GM23248 (cell line): ENCODE measurements around the gene CCNY. TPM values are rescaled to one million over a fixed set of nuclear protein-coding genes. Genes with fewer than 3 reads are reported as not detected.

Experiments
- DNase-seq: peaks from one replicate; pipeline ENCODE4 v3.0.0-alpha.2; 2015
- H2AFZ ChIP-seq: fragments of 200-600 bp; sonication (generic); 2 replicates; pipeline ENCODE4 v1.6.1; 2016; ENCODE audit warnings: antibody characterized with exemption
- H3F3A ChIP-seq: fragments of 200-600 bp; sonication (generic); 2 replicates; pipeline ENCODE4 v1.6.1; 2016; ENCODE audit warnings: mild to moderate bottlenecking, antibody characterized with exemption, mixed run types; ENCODE audit not compliant: insufficient read depth
- H3K27ac ChIP-seq: fragments of 200-600 bp; sonication (generic); 2 replicates; pipeline ENCODE4 v1.5.1; 2016; ENCODE audit warnings: mild to moderate bottlenecking
- H3K27me3 ChIP-seq: fragments of 200-600 bp; sonication (generic); replicated peaks from 2 replicates; pipeline ENCODE4 v1.6.1; 2016; ENCODE audit warnings: mild to moderate bottlenecking; ENCODE audit not compliant: insufficient read depth
- H3K36me3 ChIP-seq: fragments of 200-600 bp; sonication (generic); 2 replicates; pipeline ENCODE4 v1.6.1; 2016; ENCODE audit warnings: low read depth, mild to moderate bottlenecking
- H3K4me1 ChIP-seq: fragments of 200-600 bp; sonication (generic); 2 replicates; pipeline ENCODE4 v1.6.1; 2016; ENCODE audit warnings: mild to moderate bottlenecking; ENCODE audit not compliant: insufficient read depth
- H3K4me2 ChIP-seq: fragments of 200-600 bp; sonication (generic); one replicate; pipeline ENCODE4 v1.6.1; 2016; ENCODE audit warnings: mild to moderate bottlenecking; ENCODE audit not compliant: unreplicated experiment
- H3K4me3 ChIP-seq: fragments of 200-600 bp; sonication (generic); 2 replicates; pipeline ENCODE4 v1.5.1; 2016; ENCODE audit warnings: mild to moderate bottlenecking
- H3K79me2 ChIP-seq: fragments of 200-600 bp; sonication (generic); 2 replicates; pipeline ENCODE4 v1.6.1; 2016; ENCODE audit warnings: mild to moderate bottlenecking; ENCODE audit not compliant: insufficient read depth
- H3K9ac ChIP-seq: fragments of 200-600 bp; sonication (generic); 2 replicates; pipeline ENCODE4 v1.6.1; 2016; ENCODE audit warnings: mild to moderate bottlenecking
- H3K9me2 ChIP-seq: fragments of 200-600 bp; sonication (generic); 2 replicates; pipeline ENCODE4 v1.6.1; 2016; ENCODE audit warnings: mixed run types, mild to moderate bottlenecking, moderate library complexity; ENCODE audit not compliant: insufficient read depth
- H3K9me3 ChIP-seq: fragments of 200-600 bp; sonication (generic); one replicate; pipeline ENCODE4 v1.6.1; 2017; ENCODE audit warnings: low read depth
- H4K20me1 ChIP-seq: fragments of 200-600 bp; sonication (generic); 2 replicates; pipeline ENCODE4 v1.6.0; 2016; ENCODE audit not compliant: insufficient read depth
- EZH2 ChIP-seq: fragments of 200-600 bp; sonication (generic); IDR thresholded peaks from 2 replicates; pipeline ENCODE4 v1.6.1; 2018; ENCODE audit warnings: antibody characterized with exemption, mild to moderate bottlenecking; ENCODE audit not compliant: insufficient read depth, poor library complexity, severe bottlenecking
- EZH2phosphoT487 ChIP-seq: fragments of 200-600 bp; sonication (generic); IDR thresholded peaks from 2 replicates; pipeline ENCODE4 v1.6.1; 2018; ENCODE audit warnings: antibody characterized with exemption, moderate library complexity, mild to moderate bottlenecking, low read depth; ENCODE audit not compliant: insufficient read depth
- WGBS, 2 experiments: methylation state at CpG; one replicate each; pipeline ENCODE4 v1.1.6; 2015 to 2017; ENCODE audit warnings: low lambda C conversion rate in 2 of 2, low coverage in 1 of 2; ENCODE audit errors: missing lambda C conversion rate in 2 of 2; 5-methylcytosine and 5-hydroxymethylcytosine counted together
- in situ Hi-C: fragments of 300-500 bp; cut with MboI; formaldehyde crosslinking; loops from 2 replicates; pipeline ENCODE4 v1.15.0; 2020
- polyA plus RNA-seq: library from polyadenylated mRNA; unstranded; fragments of >200 nt; fragmentation: Nextera tagmentation; extraction: Ambion mirVana; gene quantifications from 2 replicates; pipeline ENCODE4 v1.2.1, GENCODE V29; 2016
- total RNA-seq: library from RNA; depleted of rRNA; stranded (reverse); fragments of >200 nt; shearing (Covaris generic); gene quantifications from 2 replicates; pipeline ENCODE4 v1.2.3, GENCODE V29; 2014

The CCNY gene
- total and polyA plus RNA-seq, 2 experiments from 2014 or later: 12.8 to 70.4 TPM

DNA sequence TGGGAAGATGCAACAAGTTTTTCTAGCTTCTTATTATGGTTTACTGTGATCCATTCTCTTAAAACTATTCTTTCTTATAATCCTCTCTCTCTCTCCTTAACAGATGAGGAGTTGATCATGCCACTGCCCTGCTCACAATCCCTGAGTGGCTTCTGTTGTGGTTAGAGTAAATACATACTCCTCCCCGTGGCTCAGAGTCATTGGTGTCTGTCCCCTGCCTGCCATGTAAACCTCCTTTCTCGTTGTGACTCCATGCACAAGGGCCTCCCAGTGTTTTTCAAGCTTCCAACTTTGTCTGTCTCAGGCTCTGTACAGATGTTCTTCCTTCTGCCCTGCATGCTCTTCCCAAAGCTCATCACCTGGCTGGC lies 20.4 kb downstream of the CCNY start:
- H4K20me1 ChIP-seq: peaks cover 22% of the 10 kb centered on the region
- peaks cover 29% of the 10 kb centered on the region for H3K4me1 ChIP-seq
- in situ Hi-C loops: no loop called here
- H3K9me2 ChIP-seq: no peaks in the 10 kb centered on the region
- H3K9me3 ChIP-seq: no peaks in the 10 kb centered on the region
- H3K27ac ChIP-seq: peak overlapping the region; percentile 79
- peak overlapping the region; percentile 63 for H3K4me2 ChIP-seq
- H3K36me3 ChIP-seq: no peaks in the 10 kb centered on the region
- no peaks in the 10 kb centered on the region for H3K27me3 ChIP-seq
- TF ChIP-seq EZH2 (no peak), EZH2phosphoT487 (no peak)
- no peak for DNase-seq
- H3K4me3 ChIP-seq: peak overlapping the region; percentile 30
- H2AFZ ChIP-seq: no peak overlapping the region
- WGBS, 2 experiments: 83 to 86% methylated on average over 2 of the region's 2 CpGs
- peak overlapping the region; percentile 52 for H3K9ac ChIP-seq
- H3K79me2 ChIP-seq: peaks cover 99% of the 10 kb centered on the region
- peaks cover 15% of the 10 kb centered on the region; the same call in 1 of the 2 replicates for H3F3A ChIP-seq

DNA sequence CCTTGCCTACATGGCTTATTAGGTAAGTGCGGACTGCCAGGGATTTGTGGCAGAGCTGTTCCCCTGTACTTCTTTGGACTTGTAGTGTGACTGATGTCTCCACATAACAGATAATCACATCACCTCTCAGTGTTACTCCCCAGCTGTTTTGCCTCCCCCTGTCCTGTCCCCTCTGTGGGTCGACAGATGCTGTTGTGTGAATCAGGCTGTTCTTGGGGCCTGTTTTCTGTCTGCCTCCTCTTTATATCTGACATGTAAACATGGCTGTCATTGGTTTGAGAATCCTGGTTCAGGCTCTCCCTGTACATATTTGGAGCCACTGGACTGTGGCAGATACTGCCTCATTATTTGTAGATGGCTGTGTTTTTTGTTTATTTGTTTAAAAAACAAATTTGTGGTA lies 22.7 kb downstream of the CCNY start:
- in situ Hi-C loops: no loop called here
- TF ChIP-seq EZH2: no peak
- no peak for DNase-seq

DNA sequence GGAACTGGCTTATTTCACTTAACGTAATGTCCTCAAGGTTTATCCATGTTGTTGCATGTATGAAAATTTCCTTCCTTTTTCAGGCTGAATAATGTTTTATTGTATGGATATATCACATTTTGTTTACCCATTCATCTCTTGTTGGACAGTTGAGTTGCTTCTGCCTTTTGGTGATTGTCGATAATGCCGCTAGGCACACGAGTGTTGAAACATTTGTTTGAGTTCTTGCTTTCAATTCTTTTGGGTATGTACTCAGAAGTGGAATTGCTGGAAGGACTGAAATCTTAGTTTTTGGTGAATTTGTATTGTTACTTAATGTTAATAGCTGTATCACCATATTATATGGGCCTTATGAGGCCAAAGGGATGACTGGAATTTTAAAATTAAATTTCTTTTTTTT lies 23.6 kb downstream of the CCNY start:
- no peak for DNase-seq
- in situ Hi-C loops: no loop called here
- Histone ChIP-seq H3K4me1 (peaks cover 17% of the 10 kb centered on the region), H3K9me3 (no peaks in the 10 kb centered on the region), H3F3A (peaks cover 15% of the 10 kb centered on the region; the same call in 1 of the 2 replicates), H3K36me3 (no peaks in the 10 kb centered on the region), H4K20me1 (peaks cover 11% of the 10 kb centered on the region; the same call in 1 of the 2 replicates), H3K27ac (no peak overlapping the region), H3K4me2 (no peak overlapping the region), H2AFZ (no peak overlapping the region), H3K27me3 (no peaks in the 10 kb centered on the region), H3K9me2 (no peaks in the 10 kb centered on the region), H3K4me3 (no peak overlapping the region), H3K79me2 (peaks cover 99% of the 10 kb centered on the region), H3K9ac (no peak overlapping the region)
- WGBS, 2 experiments: 82 to 85% methylated on average over 4 of the region's 4 CpGs
- TF ChIP-seq EZH2phosphoT487 (no peak), EZH2 (no peak)

More for the DNA sequence above, 22.7 kb downstream of the CCNY start:
- H3F3A ChIP-seq: peaks cover 15% of the 10 kb centered on the region; the same call in 1 of the 2 replicates
- WGBS, 2 experiments: 82 to 87% methylated on average over 2 of the region's 2 CpGs
- no peaks in the 10 kb centered on the region for H3K9me3 ChIP-seq
- H3K27me3 ChIP-seq: no peaks in the 10 kb centered on the region
- no peak overlapping the region for H3K4me3 ChIP-seq
- H3K9me2 ChIP-seq: no peaks in the 10 kb centered on the region
- H3K9ac ChIP-seq: no peak overlapping the region
- no peak overlapping the region for H3K27ac ChIP-seq
- no peaks in the 10 kb centered on the region for H3K36me3 ChIP-seq
- no peak overlapping the region for H3K4me2 ChIP-seq
- H3K4me1 ChIP-seq: peaks cover 23% of the 10 kb centered on the region
- H3K79me2 ChIP-seq: peaks cover 99% of the 10 kb centered on the region
- no peak overlapping the region for H2AFZ ChIP-seq
- H4K20me1 ChIP-seq: peaks cover 8% of the 10 kb centered on the region; the same call in 1 of the 2 replicates

DNA sequence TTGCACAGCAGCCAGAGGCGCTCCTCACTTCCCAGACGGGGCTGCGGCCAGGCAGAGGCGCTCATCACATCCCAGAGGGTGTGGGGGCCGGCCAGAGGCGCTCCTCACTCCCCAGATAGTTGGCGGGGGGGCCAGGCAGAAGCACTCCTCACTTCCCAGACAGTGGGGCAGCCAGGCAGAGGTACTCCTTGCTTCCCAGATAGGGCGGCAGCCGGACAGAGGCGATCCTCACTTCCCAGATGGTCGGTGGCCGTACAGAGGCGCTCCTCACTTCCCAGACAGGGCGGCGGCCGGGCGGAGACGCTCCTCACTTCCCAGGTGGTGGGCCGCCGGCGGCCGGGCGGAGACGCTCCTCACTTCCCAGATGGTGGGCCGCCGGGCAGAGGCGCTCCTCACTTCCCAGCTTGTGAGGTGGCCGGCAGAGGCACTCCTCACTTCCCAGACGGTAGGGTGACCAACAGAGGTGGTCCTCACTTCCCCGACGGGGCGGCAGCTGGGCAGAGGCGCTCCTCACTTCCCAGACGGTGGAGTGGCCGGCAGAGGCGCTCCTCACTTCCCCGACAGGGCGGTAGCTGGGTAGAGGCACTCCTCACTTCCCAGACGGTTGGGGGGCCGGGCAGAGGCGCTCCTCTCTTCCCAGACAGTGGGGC lies 26.5 kb downstream of the CCNY start:
- TF ChIP-seq EZH2phosphoT487 (no peak), EZH2 (no peak)
- no peak overlapping the region for H2AFZ ChIP-seq
- H3K9ac ChIP-seq: no peak overlapping the region
- peaks cover 3% of the 10 kb centered on the region; the same call in 1 of the 2 replicates for H3F3A ChIP-seq
- H3K9me3 ChIP-seq: no peaks in the 10 kb centered on the region
- H3K27ac ChIP-seq: no peak overlapping the region
- in situ Hi-C loops: no loop called here
- H3K4me1 ChIP-seq: no peaks in the 10 kb centered on the region
- H3K9me2 ChIP-seq: no peaks in the 10 kb centered on the region
- no peak overlapping the region for H3K4me3 ChIP-seq
- 96 to 98% methylated on average over 21 to 41 of the region's 41 CpGs for WGBS, 2 experiments
- peaks cover 100% of the 10 kb centered on the region for H3K79me2 ChIP-seq
- no peaks in the 10 kb centered on the region for H3K27me3 ChIP-seq
- no peak overlapping the region for H3K4me2 ChIP-seq
- peaks cover 22% of the 10 kb centered on the region; the same call in 1 of the 2 replicates for H4K20me1 ChIP-seq
- H3K36me3 ChIP-seq: no peaks in the 10 kb centered on the region
- no peak for DNase-seq
